Right renal pelvis (tissue), 4 donors: ENCODE data around the gene DLAT. TPM values are rescaled to one million over a fixed set of nuclear protein-coding genes. Genes with fewer than 3 reads are reported as not detected.
"Not testable (repeated sequence)": the region's sequence is repeated elsewhere in the genome, so short reads cannot be mapped to it uniquely, and the experiment has no call there.

ENCODE experiments used
- DNase-seq, 4 donors: peaks; one replicate each; pipeline ENCODE4 v3.0.0-alpha.2; 2013; ENCODE audit warnings: low read depth in 4 of 4, low spot score in 3 of 4, missing footprints in 1 of 4
- polyA plus RNA-seq, 4 donors: library from polyadenylated mRNA; unstranded; fragments of 120-200 nt; gene quantifications; one replicate each; pipeline ENCODE4 v1.2.1, GENCODE V29; 2013; ENCODE audit not compliant: insufficient read length in 4 of 4

The DLAT gene
- polyA plus RNA-seq, 4 donors, result 47.1 to 60.2 (median 57.4) TPM

- not testable (repeated sequence) for DNase-seq
Observed at GRCh38 chr11:112046647-112047046, 21.4 kb downstream of the DLAT start.

- not testable (repeated sequence) for DNase-seq
Observed at GRCh38 chr11:112048256-112048655, 23.0 kb downstream of the DLAT start.

- no peak for DNase-seq
Observed at GRCh38 chr11:112049777-112050176, 24.6 kb downstream of the DLAT start.

- no peak for DNase-seq
Observed at GRCh38 chr11:112050721-112051120, 25.5 kb downstream of the DLAT start.

- DNase-seq, result no peak
Observed at GRCh38 chr11:112051768-112052167, 26.6 kb downstream of the DLAT start.

GRCh38 chr11:112057170-112057569 lies 32.0 kb downstream of the DLAT start:
- DNase-seq, result no peak

GRCh38 chr11:112058103-112058502 lies 32.9 kb downstream of the DLAT start:
- no peak for DNase-seq

- no peak for DNase-seq
Observed at GRCh38 chr11:112062923-112063322, 37.7 kb downstream of the DLAT start.

GRCh38 chr11:112073941-112074811 lies 49.0 kb downstream of the DLAT start, which contains the start of the genes NKAPD1 and PIH1D2:
TSS of gene NKAPD1 (plus strand) at chr11:112074299. CDS start at chr11:112075575, 1,276 bp downstream.
TSS of gene PIH1D2 (minus strand) at chr11:112074017. CDS start at chr11:112073174, 843 bp downstream.
- DNase-seq, result peak; percentile 76 to 86 (median 84)

- DNase-seq, result no peak
Observed at GRCh38 chr11:112082729-112083128, 57.5 kb downstream of the DLAT start.

GRCh38 chr11:112085822-112086421 lies 60.7 kb downstream of the DLAT start:
- peak in 1 of 4 donors; percentile 2 for DNase-seq

- DNase-seq, result peak; percentile 94 to 96 (median 96)
Observed at GRCh38 chr11:112086422-112087191, 61.4 kb downstream of the DLAT start, which contains the start of the genes SDHD and TIMM8B. TSS of gene SDHD (plus strand) at chr11:112086873. CDS start at chr11:112086908, 35 bp downstream. TSS of gene TIMM8B (minus strand) at chr11:112086756. CDS start at chr11:112086723, 33 bp downstream.

GRCh38 chr11:112087212-112087611 lies 62.0 kb downstream of the DLAT start:
- no peak for DNase-seq

GRCh38 chr11:112095302-112095701 lies 70.1 kb downstream of the DLAT start:
- DNase-seq, result not testable (repeated sequence)

- no peak for DNase-seq
Observed at GRCh38 chr11:112096194-112096593, 71.0 kb downstream of the DLAT start.

- no peak for DNase-seq
Observed at GRCh38 chr11:112097734-112098528, 72.7 kb downstream of the DLAT start.

GRCh38 chr11:112100462-112100861 lies 75.3 kb downstream of the DLAT start:
- DNase-seq, result no peak

GRCh38 chr11:112103446-112103845 lies 78.2 kb downstream of the DLAT start:
- DNase-seq, result no peak

GRCh38 chr11:112106070-112106469 lies 80.9 kb downstream of the DLAT start:
- no peak for DNase-seq
